Measurements from ENCODE around the gene CMIP. TPM values are rescaled to one million over a fixed set of nuclear protein-coding genes. Genes with fewer than 3 reads are reported as not detected.
"Not testable (repeated sequence)": the region's sequence is repeated elsewhere in the genome, so short reads cannot be mapped to it uniquely, and the experiment has no call there.

CMIP gene
- polyA plus RNA-seq, 1 of the 3 experiments (the other 2 are of a cell fraction), result 5.4 TPM

GRCh38 chr16:81687131-81687456 is 242.5 kb downstream of the CMIP start (continued):
- no peak for TF ChIP-seq ELF1 (IDR thresholded peaks at IDR 0.05)
- no peak for TF ChIP-seq TAF1 (IDR thresholded peaks at IDR 0.05; ENCODE audit: borderline replicate concordance, low read depth, low read length)
- TF ChIP-seq NFIC (IDR thresholded peaks at IDR 0.05; ENCODE audit: borderline replicate concordance), result no peak
- TF ChIP-seq FOSL2 (IDR thresholded peaks at IDR 0.05; ENCODE audit: borderline replicate concordance, low read depth), result no peak
- no peak for TF ChIP-seq EP300 (IDR thresholded peaks at IDR 0.05; ENCODE audit: borderline replicate concordance in 1 of 2, low read depth in 1 of 2, low read length in 1 of 2)
- TF ChIP-seq POLR2AphosphoS5 (IDR thresholded peaks at IDR 0.05; ENCODE audit: low read depth, low read length), result no peak

DNA sequence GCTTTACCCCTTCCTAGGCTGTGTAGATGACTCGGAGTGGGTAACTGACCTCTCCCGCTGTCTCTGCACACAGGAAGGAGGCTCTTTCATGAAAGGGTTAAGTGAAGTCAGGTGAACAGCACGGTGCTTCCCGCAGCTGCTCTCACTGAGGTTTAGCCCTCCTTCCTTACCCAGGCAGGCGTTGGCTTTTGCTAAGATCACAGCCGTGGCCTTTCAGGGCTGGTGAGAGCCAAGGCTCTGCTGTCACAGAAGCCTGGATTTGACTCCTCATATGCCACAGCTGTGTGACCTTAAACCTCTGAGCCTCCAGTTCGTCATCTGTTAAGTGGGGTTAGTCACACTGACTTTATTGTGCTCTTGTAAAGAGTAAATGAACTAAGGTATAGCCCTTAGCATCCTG is 243.6 kb downstream of the CMIP start:
- Histone ChIP-seq H3K9me2 (no peaks in the 10 kb centered on the region), H3K9me3 (no peaks in the 10 kb centered on the region), H3K4me1 (ENCODE audit: control insufficient read depth in 1 of 2, insufficient read depth in 2 of 2, low read depth in 1 of 2, low read length in 1 of 2) (no peaks in the 10 kb centered on the region), H3K36me3 (replicated peaks in 1 of 2; ENCODE audit: control insufficient read depth in 1 of 2, insufficient read depth in 2 of 2, low read length in 1 of 2) (peaks cover 0 to 13% of the 10 kb centered on the region in 2 experiments), H3K79me2 (ENCODE audit: insufficient read depth) (no peaks in the 10 kb centered on the region), H3K4me3 (ENCODE audit: low read depth in 2 of 2, low read length in 1 of 2) (no peak overlapping the region), H3K27me3 (ENCODE audit: insufficient read depth) (no peaks in the 10 kb centered on the region), H3K27ac (ENCODE audit: low read depth in 2 of 2, low read length in 1 of 2) (no peak overlapping the region), H3F3A (replicated peaks; ENCODE audit: insufficient read depth) (no peaks in the 10 kb centered on the region), H3K4me2 (no peak overlapping the region), H2AFZ (ENCODE audit: low read depth) (no peak overlapping the region), H4K20me1 (ENCODE audit: insufficient read depth) (no peaks in the 10 kb centered on the region), H3K9ac (no peak overlapping the region)
- no peak for DNase-seq
- TF ChIP-seq MXI1 (IDR thresholded peaks at IDR 0.05; ENCODE audit: low read depth, low read length) (no peak), TAF1 (IDR thresholded peaks at IDR 0.05; ENCODE audit: borderline replicate concordance, low read depth, low read length) (no peak), RXRA (IDR thresholded peaks at IDR 0.05; ENCODE audit: borderline replicate concordance, low read depth) (no peak), FOSL2 (IDR thresholded peaks at IDR 0.05; ENCODE audit: borderline replicate concordance, low read depth) (no peak), YY1 (IDR thresholded peaks at IDR 0.05; ENCODE audit: low read depth) (no peak), FOXJ3 (CRISPR knock-in tag; IDR thresholded peaks at IDR 0.05) (no peak), EP300 (IDR thresholded peaks at IDR 0.05; ENCODE audit: borderline replicate concordance in 1 of 2, low read depth in 1 of 2, low read length in 1 of 2) (no peak), RFX5 (IDR thresholded peaks at IDR 0.05; ENCODE audit: low read length) (no peak), NRF1 (IDR thresholded peaks at IDR 0.05; ENCODE audit: low read depth, low read length) (no peak), FOXM1 (IDR thresholded peaks at IDR 0.05; ENCODE audit: low read depth) (no peak), NFIC (IDR thresholded peaks at IDR 0.05; ENCODE audit: borderline replicate concordance) (no peak), RCOR1 (IDR thresholded peaks at IDR 0.05; ENCODE audit: low read length) (no peak), EZH2phosphoT487 (IDR thresholded peaks at IDR 0.05; ENCODE audit: borderline replicate concordance, low read depth) (no peak), TCF12 (IDR thresholded peaks at IDR 0.05) (no peak)
- TF ChIP-seq, protein P1, sequence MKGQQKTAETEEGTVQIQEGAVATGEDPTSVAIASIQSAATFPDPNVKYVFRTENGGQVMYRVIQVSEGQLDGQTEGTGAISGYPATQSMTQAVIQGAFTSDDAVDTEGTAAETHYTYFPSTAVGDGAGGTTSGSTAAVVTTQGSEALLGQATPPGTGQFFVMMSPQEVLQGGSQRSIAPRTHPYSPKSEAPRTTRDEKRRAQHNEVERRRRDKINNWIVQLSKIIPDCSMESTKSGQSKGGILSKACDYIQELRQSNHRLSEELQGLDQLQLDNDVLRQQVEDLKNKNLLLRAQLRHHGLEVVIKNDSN (IDR thresholded peaks at IDR 0.05; ENCODE audit: borderline replicate concordance, low read depth), result no peak
- TF ChIP-seq, protein P2, sequence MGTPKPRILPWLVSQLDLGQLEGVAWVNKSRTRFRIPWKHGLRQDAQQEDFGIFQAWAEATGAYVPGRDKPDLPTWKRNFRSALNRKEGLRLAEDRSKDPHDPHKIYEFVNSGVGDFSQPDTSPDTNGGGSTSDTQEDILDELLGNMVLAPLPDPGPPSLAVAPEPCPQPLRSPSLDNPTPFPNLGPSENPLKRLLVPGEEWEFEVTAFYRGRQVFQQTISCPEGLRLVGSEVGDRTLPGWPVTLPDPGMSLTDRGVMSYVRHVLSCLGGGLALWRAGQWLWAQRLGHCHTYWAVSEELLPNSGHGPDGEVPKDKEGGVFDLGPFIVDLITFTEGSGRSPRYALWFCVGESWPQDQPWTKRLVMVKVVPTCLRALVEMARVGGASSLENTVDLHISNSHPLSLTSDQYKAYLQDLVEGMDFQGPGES (IDR thresholded peaks at IDR 0.05; ENCODE audit: low read depth, low read length), result no peak
- TF ChIP-seq, protein P3, sequence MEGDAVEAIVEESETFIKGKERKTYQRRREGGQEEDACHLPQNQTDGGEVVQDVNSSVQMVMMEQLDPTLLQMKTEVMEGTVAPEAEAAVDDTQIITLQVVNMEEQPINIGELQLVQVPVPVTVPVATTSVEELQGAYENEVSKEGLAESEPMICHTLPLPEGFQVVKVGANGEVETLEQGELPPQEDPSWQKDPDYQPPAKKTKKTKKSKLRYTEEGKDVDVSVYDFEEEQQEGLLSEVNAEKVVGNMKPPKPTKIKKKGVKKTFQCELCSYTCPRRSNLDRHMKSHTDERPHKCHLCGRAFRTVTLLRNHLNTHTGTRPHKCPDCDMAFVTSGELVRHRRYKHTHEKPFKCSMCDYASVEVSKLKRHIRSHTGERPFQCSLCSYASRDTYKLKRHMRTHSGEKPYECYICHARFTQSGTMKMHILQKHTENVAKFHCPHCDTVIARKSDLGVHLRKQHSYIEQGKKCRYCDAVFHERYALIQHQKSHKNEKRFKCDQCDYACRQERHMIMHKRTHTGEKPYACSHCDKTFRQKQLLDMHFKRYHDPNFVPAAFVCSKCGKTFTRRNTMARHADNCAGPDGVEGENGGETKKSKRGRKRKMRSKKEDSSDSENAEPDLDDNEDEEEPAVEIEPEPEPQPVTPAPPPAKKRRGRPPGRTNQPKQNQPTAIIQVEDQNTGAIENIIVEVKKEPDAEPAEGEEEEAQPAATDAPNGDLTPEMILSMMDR (IDR thresholded peaks at IDR 0.05), result no peak
- TF ChIP-seq, protein P4, sequence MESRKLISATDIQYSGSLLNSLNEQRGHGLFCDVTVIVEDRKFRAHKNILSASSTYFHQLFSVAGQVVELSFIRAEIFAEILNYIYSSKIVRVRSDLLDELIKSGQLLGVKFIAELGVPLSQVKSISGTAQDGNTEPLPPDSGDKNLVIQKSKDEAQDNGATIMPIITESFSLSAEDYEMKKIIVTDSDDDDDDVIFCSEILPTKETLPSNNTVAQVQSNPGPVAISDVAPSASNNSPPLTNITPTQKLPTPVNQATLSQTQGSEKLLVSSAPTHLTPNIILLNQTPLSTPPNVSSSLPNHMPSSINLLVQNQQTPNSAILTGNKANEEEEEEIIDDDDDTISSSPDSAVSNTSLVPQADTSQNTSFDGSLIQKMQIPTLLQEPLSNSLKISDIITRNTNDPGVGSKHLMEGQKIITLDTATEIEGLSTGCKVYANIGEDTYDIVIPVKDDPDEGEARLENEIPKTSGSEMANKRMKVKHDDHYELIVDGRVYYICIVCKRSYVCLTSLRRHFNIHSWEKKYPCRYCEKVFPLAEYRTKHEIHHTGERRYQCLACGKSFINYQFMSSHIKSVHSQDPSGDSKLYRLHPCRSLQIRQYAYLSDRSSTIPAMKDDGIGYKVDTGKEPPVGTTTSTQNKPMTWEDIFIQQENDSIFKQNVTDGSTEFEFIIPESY (IDR thresholded peaks at IDR 0.05; ENCODE audit: borderline replicate concordance, low read depth), result no peak
- WGBS (ENCODE audit: low lambda C conversion rate), result 88% methylated on average over 7 of the region's 7 CpGs
- ChIA-PET POLR2A (no interaction called here), CTCF (no interaction called here)

DNA sequence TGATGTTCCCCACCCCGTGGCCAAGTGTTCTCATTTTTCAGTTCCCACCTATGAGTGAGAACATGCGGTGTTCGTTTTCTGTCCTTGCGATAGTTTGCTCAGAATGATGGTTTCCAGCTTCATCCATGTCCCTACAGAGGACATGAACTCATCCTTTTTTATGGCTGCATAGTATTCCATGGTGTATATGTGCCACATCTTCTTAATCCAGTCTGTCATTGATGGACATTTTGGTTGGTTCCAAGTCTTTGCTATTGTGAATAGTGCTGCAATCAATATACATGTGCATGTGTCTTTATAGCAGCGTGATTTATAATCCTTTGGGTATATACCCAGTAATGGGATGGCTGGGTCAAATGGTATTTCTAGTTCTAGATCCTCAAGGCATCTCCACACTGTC is 244.2 kb downstream of the CMIP start:
- H3K4me2 ChIP-seq; H3K27me3 ChIP-seq (ENCODE audit: insufficient read depth); POLR2A ChIA-PET; H3K4me3 ChIP-seq (ENCODE audit: low read depth in 2 of 2, low read length in 1 of 2); H4K20me1 ChIP-seq (ENCODE audit: insufficient read depth); H3K9me3 ChIP-seq; H3K27ac ChIP-seq (ENCODE audit: low read depth in 2 of 2, low read length in 1 of 2); CTCF ChIA-PET; H3F3A ChIP-seq (replicated peaks; ENCODE audit: insufficient read depth); H2AFZ ChIP-seq (ENCODE audit: low read depth); DNase-seq; H3K9me2 ChIP-seq; H3K9ac ChIP-seq; H3K79me2 ChIP-seq (ENCODE audit: insufficient read depth); H3K4me1 ChIP-seq (ENCODE audit: control insufficient read depth in 1 of 2, insufficient read depth in 2 of 2, low read depth in 1 of 2, low read length in 1 of 2): not testable (repeated sequence)
- 81% methylated on average over 5 of the region's 5 CpGs for WGBS (ENCODE audit: low lambda C conversion rate)
- H3K36me3 ChIP-seq (replicated peaks in 1 of 2; ENCODE audit: control insufficient read depth in 1 of 2, insufficient read depth in 2 of 2, low read length in 1 of 2), result peaks cover 0 to 19% of the 10 kb centered on the region in 2 experiments

All from SK-N-SH (cell line).